Duodenal mucosa (tissue), 2 donors: Measurements from ENCODE around the gene UGT1A5.
A peak's percentile ranks its signal among the peaks of the same experiment; 100 is the strongest.
"Not testable (repeated sequence)": the region's sequence is repeated elsewhere in the genome, so short reads cannot be mapped to it uniquely, and the experiment has no call there.

Experiments used
- H3K27ac ChIP-seq: one replicate; pipeline ENCODE4 v1.7.0; 2013; ENCODE audit warnings: low read depth, low read length
- H3K27me3 ChIP-seq, 2 donors: one replicate each; pipeline ENCODE4 v1.7.0; 2013; ENCODE audit warnings: low read length in 2 of 2, control low read depth in 1 of 2; ENCODE audit not compliant: insufficient read depth in 2 of 2, control insufficient read depth in 1 of 2
- H3K36me3 ChIP-seq, 2 donors: one replicate each; pipeline ENCODE4 v1.7.0; 2013; ENCODE audit warnings: low read length in 2 of 2, control low read depth in 1 of 2; ENCODE audit not compliant: insufficient read depth in 2 of 2, control insufficient read depth in 1 of 2
- H3K4me1 ChIP-seq, 2 donors: one replicate each; pipeline ENCODE4 v1.7.0; 2013; ENCODE audit warnings: low read length in 2 of 2, control low read depth in 1 of 2; ENCODE audit not compliant: insufficient read depth in 2 of 2, control insufficient read depth in 1 of 2
- H3K4me3 ChIP-seq, 2 donors: one replicate each; pipeline ENCODE4 v1.7.0; 2013; ENCODE audit warnings: low read length in 2 of 2, low read depth in 1 of 2
- H3K9ac ChIP-seq, 2 donors: one replicate each; pipeline ENCODE4 v1.7.0; 2013; ENCODE audit warnings: low read length in 2 of 2, low read depth in 1 of 2
- H3K9me3 ChIP-seq, 2 donors: one replicate each; pipeline ENCODE4 v1.7.0; 2013; ENCODE audit warnings: low read length in 2 of 2, control low read depth in 1 of 2; ENCODE audit not compliant: control insufficient read depth in 1 of 2

UGT1A5 gene

DNA sequence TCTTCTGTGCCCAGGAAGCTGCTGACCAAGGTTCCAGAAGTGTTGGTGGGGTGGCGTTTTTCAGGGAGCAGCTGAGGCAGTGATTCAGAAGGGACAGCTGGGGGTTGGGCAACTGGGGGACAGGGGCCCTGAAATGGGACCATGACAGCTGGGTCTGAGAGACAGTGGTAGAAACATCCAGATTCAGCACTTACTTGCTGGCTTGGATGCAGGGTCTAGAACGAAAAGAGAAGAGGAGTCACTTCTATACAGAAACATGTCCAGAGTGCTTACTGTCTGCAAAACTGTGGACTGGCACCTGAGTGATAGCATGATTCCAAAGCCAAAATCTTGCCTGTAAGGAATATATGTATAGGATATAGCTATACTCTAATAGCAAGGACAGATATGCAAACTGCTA, 33.1 kb downstream of the UGT1A5 start:
- H3K27ac ChIP-seq, H3K9ac ChIP-seq, H3K36me3 ChIP-seq, H3K9me3 ChIP-seq, H3K27me3 ChIP-seq, H3K4me3 ChIP-seq: not testable (repeated sequence)
- peaks cover 5 to 11% of the 10 kb centered on the region in 2 donors for H3K4me1 ChIP-seq

DNA sequence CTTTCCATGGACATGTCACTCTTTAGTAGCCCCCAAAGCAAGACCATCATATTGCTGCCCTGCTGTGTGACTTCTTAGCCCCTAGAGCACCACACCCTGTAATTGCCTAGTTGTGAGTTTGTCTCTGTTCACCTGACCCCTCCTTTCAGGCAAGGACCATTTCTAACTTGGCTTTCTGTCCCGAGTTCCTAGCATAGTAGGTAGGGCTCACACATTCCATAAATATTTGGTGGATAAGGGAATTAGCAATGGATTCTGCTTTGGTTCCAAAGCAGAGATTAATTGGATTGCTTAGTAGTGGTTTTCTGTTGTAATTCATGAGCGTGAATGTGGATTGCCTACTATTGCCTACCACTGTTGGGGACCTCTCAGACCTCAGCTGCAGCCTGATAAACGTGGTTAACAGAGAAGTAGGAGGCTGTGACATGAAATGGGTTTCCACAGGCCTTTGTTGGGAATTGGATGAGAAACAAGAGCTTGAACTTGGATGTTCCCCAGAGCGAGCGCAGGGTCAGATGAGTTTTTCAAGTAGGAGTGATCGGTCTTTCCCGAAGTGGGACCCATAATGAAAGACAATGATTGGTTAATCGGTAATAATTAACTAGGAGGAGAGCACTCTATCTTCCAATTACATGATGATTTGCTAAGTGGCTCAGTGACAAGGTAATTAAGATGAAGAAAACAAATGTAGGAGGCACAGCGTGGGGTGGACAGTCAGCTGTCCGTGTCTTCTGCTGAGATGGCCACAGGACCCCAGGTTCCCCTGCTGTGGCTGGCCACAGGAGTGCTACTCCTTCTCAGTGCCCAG, 34.0 kb downstream of the UGT1A5 start:
- H3K27me3 ChIP-seq, result no peaks in the 10 kb centered on the region
- H3K9ac ChIP-seq, result no peak overlapping the region
- no peak overlapping the region for H3K27ac ChIP-seq
- H3K9me3 ChIP-seq, result peaks cover 9 to 11% of the 10 kb centered on the region in 2 donors
- H3K4me1 ChIP-seq, result peaks cover 5 to 11% of the 10 kb centered on the region in 2 donors
- no peaks in the 10 kb centered on the region for H3K36me3 ChIP-seq
- H3K4me3 ChIP-seq, result no peak overlapping the region

DNA sequence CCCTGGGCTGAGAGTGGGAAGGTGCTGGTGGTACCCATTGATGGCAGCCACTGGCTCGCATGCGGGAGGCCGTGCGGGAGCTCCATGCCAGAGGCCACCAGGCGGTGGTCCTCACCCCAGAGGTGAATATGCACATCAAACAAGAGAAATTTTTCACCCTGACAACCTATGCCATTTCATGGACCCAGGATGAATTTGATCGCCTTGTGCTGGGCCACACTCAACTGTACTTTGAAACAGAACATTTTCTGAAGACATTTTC, 34.5 kb downstream of the UGT1A5 start:
- Histone ChIP-seq H3K9ac (no peak overlapping the region), H3K4me1 (peaks cover 5 to 11% of the 10 kb centered on the region in 2 donors), H3K4me3 (no peak overlapping the region), H3K27ac (no peak overlapping the region), H3K9me3 (peaks cover 9 to 11% of the 10 kb centered on the region in 2 donors), H3K27me3 (no peaks in the 10 kb centered on the region), H3K36me3 (no peaks in the 10 kb centered on the region)

DNA sequence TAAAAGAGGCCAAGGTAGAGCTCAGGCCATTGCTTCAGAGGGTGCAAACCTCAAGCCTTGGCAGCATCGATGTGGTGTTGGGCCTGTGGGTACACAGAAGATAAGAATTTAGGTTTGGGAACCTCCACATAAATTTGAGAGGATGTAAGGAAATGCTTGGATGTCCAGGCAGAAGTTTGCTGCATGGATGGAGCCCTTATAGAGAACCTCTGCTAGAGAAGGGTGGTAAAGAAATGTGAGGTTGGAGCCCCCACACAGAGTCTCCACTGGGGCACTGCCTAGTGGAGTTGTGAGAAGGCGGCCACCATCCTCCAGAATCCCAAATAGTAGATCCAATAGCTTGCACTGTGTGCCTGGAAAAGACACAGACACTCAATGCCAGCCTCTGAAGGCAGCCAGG, 38.0 kb downstream of the UGT1A5 start:
- H3K4me3 ChIP-seq, H3K9ac ChIP-seq, H3K27ac ChIP-seq, H3K4me1 ChIP-seq, H3K36me3 ChIP-seq, H3K27me3 ChIP-seq: not testable (repeated sequence)
- peaks cover 9 to 11% of the 10 kb centered on the region in 2 donors for H3K9me3 ChIP-seq

DNA sequence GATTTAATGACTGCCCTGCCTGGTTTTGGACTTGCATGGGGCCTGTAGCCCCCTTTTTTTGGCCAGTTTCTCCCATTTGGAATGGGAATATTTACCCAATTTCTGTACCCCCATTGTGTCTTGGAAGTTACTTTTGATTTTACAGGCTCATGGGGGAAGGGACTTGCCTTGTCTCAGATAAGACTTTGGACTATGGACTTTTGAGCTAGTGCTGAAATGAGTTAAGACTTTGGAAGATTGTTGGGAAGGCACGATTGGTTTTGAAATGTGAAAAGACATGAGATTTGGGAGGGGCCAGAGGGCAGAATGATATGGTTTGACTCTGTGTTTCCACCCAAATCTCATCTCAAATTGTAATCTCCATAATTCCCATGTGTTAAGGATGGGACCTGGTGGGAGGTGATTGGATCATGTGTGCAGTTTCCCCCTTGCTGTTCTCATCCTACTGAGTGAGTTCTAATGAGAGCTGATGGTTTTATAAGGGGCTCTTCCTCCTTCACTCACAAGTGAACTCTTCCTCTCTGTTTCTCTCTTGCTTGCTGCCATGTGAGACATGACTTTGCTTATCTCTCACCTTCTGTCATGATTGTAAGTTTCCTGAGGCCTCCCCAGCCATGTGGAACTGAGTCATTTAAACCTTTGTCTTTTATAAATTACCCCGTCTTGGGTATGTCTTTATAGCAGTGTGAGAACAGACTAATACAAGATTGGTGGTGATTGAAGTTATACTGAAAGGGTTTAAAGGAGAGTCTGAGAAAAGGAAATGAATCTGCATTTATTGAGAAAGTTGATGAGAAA, 38.7 kb downstream of the UGT1A5 start:
- H3K4me1 ChIP-seq, H3K36me3 ChIP-seq, H3K27ac ChIP-seq, H3K9ac ChIP-seq, H3K27me3 ChIP-seq, H3K4me3 ChIP-seq: not testable (repeated sequence)
- H3K9me3 ChIP-seq, result peaks cover 9 to 11% of the 10 kb centered on the region in 2 donors

DNA sequence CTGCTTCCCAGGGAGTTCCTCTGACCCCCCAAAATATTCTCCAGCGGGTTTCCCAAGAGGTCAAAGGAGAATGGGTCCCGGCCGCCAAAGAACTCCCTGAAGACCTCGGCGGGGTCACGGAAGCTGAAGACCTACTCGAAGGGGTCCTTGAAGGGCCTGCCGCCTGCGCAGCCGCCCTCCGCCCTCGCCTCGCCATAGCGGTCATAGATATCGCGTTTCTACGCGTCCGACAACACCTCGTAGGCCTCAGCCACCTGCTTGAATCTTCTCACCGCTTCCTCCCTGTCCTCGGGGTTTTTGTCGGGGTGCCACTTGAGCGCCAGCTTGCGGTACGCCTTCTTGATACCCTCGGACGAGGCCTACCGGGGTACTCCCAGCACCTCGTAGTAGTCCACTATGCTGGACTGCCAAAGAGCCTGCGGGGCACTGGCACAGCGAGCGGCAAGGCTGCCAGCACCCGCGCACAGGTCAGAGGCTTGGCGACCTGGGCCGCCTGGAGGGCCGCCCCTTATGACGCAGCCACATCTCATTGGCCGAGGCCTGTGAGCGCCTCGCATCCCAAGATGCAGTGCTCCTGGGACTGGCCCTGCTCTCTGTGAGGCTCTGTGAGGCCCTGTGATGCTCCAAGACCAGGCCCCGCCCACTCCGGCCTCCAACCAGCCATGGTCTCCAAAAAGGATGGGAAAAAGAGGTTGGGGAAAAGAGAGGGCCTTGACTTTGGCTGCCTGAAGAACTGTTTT, 42.3 kb downstream of the UGT1A5 start:
- Histone ChIP-seq H3K4me3 (no peak overlapping the region), H3K9me3 (peaks cover 9 to 11% of the 10 kb centered on the region in 2 donors), H3K36me3 (no peaks in the 10 kb centered on the region), H3K27me3 (no peaks in the 10 kb centered on the region), H3K4me1 (peaks cover 19 to 28% of the 10 kb centered on the region in 2 donors), H3K27ac (no peak overlapping the region), H3K9ac (no peak overlapping the region)

DNA sequence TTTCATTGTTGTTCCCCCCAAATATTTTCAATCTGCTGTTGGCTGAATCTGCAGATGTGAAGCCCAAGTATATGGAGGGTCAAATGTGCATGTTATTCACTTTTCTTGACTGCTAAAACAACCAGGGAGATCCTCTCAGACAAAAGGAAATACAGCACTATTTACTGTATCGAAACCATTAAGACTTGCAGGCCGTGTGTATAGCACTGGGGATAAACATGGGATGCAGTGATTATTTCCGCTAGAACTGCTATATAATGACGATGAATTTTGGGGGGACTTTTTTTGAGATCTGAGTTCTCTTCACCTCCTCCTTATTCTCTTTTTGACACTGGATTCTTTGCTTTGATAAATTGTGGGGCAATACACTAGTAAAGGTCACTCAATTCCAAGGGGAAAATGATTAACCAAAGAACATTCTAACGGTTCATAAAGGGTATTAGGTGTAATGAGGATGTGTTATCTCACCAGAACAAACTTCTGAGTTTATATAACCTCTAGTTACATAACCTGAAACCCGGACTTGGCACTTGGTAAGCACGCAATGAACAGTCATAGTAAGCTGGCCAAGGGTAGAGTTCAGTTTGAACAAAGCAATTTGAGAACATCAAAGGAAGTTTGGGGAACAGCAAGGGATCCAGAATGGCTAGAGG, 43.8 kb downstream of the UGT1A5 start:
- Histone ChIP-seq H3K9ac (no peak overlapping the region), H3K27ac (no peak overlapping the region), H3K4me1 (peaks cover 28 to 41% of the 10 kb centered on the region in 2 donors)

DNA sequence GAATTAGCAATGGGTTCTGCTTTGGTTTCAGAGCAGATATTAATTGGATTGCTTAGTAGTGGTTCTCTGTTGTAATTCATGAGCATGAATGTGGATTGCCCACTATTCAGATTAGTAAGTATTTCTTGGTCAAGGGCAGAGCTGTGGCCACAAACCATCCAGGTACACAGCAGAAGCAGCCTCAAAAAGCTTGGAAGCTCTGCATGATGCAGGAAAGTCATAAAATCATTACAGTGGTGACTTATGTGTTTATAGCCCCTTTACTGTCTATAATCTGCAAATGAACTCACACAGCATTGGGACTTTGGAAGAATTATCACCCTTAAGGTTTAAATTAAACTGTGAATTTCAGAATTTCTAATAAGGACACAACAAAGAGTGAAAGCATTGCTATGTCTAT, 45.4 kb downstream of the UGT1A5 start:
- H3K27ac ChIP-seq, result no peak overlapping the region
- H3K4me1 ChIP-seq, result peaks cover 28 to 41% of the 10 kb centered on the region in 2 donors
- no peaks in the 10 kb centered on the region for H3K9me3 ChIP-seq
- peak overlapping the region in 1 of 2 donors; percentile 21 for H3K9ac ChIP-seq
- peak overlapping the region in 1 of 2 donors; percentile 15 for H3K4me3 ChIP-seq
- H3K36me3 ChIP-seq, result no peaks in the 10 kb centered on the region
- H3K27me3 ChIP-seq, result no peaks in the 10 kb centered on the region

More for the DNA sequence above, 43.8 kb downstream of the UGT1A5 start:
- Histone ChIP-seq H3K27me3 (no peaks in the 10 kb centered on the region), H3K4me3 (no peak overlapping the region), H3K36me3 (no peaks in the 10 kb centered on the region), H3K9me3 (no peaks in the 10 kb centered on the region)

DNA sequence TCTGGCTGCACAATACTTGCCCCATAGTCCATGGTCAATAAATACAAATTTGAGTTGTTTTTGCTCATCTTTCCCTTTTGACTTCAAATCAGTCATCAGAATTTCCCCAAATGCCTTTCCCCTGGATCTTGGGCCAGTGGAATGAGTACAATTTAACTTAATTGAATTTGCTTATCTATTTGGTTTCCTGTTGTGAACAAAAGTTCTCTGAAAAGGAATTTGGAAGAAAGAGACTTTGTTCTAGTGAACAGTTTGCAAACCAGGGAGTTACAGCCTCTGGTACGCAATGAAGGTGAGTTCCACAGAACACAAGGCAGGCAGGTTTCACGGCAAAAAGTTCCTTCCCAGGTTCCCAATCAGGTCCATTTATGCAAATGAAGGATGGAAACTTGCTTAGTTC, 46.1 kb downstream of the UGT1A5 start:
- H3K27ac ChIP-seq, result no peak overlapping the region

More for the DNA sequence above, 46.1 kb downstream of the UGT1A5 start:
- H3K9ac ChIP-seq, result no peak overlapping the region
- H3K4me3 ChIP-seq, result peak overlapping the region; percentile 15 to 19
- H3K36me3 ChIP-seq, result no peaks in the 10 kb centered on the region
- no peaks in the 10 kb centered on the region for H3K9me3 ChIP-seq
- no peaks in the 10 kb centered on the region for H3K27me3 ChIP-seq
- peaks cover 28 to 44% of the 10 kb centered on the region in 2 donors for H3K4me1 ChIP-seq
